Activated T-helper 1 cell treated with Interleukin-2 at 50 U/mL for 16 hours (primary cell): ENCODE data around the gene IGLL1.
A peak's percentile ranks its signal among the peaks of the same experiment; 100 is the strongest.
"Not testable (repeated sequence)": the region's sequence is repeated elsewhere in the genome, so short reads cannot be mapped to it uniquely, and the experiment has no call there.

ENCODE experiments used
- DNase-seq: peaks from one replicate; pipeline ENCODE4 v3.0.0-alpha.2; 2020; ENCODE audit warnings: low read depth

The IGLL1 gene

DNA sequence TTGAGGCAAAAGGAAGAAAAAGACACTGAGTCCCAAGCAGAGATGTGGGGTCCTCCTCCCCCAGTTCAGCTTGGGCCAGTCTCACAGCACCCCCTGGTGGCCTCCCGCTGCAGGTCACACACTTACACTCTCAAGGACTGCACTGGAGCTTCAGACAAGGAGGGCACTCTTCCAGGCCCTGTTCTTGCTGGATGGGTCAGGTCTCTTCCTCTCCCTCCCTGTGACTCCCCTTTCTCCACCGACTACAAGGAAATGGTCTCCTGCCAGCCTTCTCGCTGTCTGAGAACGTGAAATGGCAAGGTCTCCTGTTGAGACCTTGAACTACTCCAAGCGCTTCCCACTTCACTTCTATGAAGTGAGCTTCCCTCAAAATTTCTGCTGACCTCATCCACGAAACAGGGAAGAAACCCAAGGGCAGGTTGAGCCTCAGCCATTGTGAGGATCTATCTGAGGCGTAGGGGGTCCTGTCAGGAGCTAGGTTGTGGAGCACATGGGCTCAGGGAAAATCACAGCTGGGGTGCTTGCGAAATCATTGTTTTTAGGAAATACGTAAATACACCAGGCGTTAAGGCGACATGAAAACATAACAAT, 11.2 kb upstream of the IGLL1 start:
- peak; percentile 7 for DNase-seq

DNA sequence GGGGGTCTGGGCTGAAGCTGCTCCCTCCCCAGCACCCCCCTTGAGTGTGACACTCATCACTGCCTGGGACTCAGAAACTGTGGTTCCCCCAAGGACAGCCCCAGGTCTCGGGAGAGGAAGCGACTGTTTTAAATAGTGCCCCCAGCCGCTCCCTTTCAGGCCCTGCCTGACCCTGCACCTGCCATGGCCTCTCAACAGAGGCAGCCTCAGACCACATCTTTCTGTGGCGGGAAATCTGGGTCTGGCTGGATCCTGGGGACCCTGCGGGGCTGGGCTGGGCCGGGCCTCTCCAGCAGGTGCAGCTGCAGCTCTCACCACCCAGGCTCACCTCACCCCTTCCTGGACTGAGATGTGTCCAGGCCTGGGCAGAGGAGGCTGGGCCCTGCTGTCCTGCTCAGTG, 3.7 kb upstream of the IGLL1 start:
- DNase-seq, result no peak

DNA sequence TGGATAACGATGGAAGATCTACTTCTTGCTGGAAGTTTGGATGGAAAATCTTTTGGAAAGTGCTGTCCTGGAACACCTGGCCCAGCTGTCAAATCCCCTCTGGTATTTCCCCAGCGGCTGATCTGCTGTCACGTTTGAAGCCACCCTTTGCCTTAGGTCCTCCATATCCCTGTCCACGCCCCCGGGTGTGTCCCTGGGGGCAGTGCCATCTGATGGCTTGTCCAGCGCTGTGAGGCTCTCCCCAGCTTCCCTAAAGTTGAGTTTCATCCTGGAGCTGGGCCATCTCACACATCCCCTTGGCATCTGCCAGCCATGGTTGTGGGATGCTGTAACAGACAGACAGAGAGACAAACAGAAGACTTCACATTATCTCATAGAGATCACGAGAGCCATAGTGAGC, 3.1 kb upstream of the IGLL1 start:
- no peak for DNase-seq

DNA sequence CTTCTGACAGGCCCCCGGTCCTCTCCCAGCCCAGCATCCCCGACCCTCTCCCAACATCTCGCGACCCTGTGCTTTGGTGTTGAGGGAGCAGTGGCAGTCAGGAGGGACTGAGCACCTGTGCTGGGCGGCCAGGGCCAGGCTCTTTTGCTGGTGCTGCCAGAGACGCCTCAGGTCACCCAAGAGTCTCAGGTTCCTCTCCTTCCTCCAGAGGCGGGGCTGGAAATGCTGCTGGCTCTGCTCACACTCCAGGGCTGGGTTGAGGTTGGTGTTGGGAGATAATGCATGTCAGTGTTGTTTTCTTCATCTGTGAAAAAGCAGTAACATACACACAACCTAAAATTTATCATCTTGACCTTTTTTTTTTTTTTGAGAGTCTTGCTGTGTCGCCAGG, 1.2 kb upstream of the IGLL1 start:
- DNase-seq, result no peak

DNA sequence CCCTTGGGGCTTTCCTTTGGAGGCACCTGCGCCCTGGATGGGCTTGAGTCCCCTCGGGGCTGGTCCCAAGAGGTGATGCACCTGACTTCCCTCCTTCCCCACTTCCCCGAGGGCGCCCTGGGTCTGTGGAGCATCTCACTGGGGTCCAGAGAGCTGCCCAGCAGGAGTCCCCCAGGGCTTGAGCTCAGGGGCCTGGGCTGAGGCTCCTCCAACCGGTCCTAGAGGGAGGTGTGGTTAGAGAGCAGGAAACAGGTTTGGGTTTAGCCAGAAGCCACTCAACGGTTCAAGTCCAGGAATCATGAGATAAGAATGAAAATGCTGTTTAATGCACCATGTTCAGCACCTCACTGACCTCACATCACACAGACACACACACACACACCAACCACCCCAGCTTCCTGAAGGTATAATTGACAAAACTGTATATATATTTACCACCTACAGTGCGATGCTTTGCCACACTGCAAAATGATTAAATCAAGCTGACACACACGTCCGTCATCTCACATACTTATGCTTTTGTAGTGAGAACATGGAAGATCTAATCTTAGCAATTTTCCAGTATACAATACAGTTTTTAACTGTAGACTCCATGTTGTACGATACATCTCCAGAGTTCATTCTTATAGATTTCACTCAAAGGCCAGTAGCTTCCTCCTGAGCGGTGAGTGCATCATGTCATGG, 628 bp upstream of the IGLL1 start:
- DNase-seq, result no peak

DNA sequence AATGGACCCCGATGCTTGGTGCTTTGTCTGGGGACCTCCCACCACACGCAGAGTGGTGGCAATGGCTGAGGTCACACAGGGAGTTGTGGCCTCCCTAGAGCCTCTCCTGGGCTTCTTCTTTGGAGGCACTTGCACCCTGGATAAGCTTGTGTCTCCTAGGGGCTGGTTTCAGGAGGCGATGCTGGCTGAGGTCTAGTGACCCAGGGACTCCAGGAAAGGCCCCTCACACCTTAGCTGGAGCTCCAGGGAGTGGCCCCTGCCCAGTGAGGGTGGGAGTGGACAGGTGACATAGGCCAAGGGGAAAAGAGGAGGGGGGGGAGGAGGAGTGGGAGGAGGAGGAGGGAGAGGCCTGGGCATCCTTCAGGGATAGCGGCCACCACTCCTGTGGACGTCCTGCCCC, 810 bp downstream of the IGLL1 start:
- DNase-seq, result no peak

DNA sequence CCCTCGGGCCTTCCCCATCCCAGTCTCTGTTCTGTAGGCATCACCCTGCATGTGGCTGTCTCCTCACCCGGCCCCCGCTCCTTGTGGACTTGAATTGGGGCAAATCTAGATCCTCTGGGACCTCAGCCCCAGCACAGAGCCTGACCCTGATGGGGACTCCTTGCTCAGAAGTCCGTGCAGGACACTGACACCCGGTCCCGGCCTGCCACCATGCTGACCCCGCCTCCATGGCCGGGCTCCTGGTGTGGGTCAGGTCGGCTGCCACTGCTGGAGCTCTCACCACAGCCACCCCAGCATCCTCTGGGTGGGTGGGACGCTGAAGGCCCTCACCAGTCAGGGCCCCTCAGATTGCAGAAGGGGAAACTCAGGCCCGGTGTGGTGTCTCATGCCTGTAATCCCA, 1.8 kb downstream of the IGLL1 start:
- no peak for DNase-seq

DNA sequence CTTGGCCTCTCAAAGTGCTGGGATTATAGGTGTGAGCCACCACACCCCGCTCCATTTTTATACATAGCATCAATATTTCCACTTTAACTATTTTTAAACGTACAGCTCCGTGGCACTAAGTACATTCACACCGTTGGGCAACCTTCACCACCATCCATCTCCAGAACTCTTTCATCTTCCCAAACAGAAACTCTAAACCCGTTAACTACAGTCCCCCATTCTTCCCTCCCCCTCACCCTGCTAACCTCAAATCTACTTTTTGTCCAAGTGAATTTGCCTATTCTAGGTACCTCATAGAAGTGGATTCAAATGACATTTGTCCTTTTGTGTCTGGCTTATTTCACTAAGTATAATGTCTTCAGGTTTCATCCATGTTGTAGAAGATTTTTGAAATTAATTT, 3.4 kb downstream of the IGLL1 start:
- DNase-seq, result no peak

DNA sequence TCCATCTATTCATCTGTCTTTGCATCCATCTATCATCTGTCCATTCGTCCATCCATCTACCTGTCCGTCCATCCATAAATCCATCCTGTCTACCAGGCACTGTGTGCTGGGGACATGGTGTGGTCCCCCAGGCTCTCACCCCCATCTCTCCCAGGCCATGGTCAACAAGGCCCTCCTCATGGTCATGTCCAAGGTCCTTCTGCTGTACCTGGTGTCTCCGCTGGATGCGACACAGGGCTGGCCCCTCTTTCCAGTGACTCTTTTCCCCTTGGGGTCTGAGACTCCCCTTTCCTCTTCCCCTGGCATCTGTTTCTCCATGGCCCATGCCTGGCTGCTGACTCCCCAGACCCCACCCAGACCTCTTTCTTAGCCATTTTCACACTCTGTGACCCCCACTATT, 4.5 kb downstream of the IGLL1 start:
- no peak for DNase-seq

DNA sequence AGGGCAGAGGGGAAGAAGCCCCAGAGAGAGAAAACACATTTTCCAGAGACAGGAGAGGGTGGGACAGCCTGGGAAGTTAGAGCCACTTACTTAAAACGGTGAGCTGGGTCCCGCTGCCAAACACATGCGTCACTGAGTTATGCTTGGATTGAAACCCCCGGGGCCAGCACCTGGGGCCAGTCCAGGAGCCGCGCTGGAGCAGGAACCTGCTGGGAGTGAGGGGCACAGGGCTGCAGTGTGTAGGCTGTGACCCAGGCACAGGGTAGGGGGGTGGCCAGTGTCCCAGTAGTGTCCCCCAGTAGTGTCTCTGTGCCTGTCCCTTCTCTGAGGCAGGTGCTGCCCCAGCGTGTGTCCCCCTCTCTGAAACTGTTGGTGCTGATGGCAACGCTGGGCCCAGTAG, 5.2 kb downstream of the IGLL1 start:
- DNase-seq, result no peak

DNA sequence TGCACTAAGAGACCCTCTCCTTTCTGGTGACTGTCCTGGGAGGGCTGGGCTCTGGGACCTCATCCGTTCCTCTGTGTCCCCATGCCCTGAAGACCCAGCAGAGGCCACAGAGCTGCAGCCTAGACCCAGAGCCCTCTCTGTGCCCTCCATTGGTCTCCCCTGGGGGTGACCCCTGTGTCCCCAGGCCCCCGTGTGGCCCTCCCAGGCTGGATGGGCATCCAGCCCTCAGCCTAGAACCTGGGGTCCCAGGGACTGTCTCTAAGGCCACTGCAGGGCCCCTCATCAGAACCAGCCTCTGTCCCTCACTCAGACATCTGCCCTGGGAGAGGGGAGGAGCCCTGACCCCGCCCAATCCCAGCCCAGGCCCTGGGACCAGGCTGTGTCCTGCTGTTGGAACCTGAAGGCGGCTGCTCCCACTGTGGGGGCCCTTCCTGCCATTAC, 5.7 kb downstream of the IGLL1 start:
- DNase-seq, result no peak

DNA sequence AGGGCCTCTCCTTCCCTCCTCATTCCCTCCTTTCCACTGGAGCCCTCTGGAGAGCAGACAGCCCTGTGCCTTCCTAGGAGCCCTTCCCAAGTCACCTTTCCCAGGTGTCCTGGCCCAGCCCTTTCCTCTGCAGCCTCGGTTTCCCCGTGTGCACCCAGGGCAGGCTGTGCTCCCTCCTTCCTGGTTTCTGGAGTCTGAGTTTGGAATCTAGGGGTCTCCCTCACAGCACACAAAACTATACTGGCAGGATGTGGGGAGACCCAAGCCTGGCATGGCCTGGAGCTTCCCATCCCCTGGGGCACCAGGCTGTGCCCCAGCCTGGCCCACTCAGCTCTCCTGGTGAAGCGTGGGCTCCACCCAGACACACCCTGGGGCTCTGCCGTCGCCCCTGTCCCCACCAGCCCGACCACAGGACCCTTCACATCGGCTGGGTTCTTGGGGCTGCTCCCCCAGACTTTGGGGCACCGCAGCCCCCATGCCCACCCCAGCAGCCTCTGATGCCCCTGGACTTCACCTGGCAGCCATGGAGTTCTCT, 6.3 kb downstream of the IGLL1 start:
- DNase-seq, result not testable (repeated sequence)

DNA sequence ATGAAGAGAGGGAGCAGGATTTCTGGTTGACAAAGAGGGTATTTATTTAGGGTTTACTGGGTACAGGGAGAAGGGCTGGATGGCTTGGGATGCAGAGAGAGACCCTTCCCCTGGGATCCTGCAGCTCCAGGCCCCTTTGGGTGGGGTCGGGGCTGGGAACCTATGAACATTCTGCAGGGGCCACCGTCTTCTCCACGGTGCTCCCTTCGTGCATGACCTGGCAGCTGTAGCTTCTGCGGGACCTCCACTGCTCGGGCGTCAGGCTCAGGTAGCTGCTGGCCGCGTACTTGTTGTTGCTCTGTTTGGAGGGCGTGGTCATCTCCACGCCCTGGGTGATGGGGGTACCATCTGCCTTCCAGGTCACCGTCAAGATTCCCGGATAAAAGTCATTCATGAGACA, 7.0 kb downstream of the IGLL1 start:
- DNase-seq, result not testable (repeated sequence)

DNA sequence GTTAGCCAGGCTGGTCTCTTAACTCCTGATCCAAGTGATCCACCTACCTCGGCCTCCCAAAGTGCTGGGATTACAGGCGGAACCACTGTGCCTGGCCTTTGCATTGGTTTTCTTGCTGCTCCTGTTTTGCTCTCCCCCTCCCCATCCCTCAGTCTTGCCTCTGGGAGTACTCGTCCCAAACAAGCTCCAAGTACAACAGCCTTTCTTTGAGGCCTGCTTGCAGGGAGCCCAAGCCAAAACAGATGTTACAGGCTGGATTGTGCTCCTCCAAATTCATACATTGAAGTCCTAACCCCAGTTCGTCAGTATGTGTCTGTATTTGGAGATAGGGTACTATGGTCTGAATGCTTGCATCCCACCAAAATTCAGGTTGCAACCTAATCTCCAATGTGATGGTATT, 8.6 kb downstream of the IGLL1 start:
- DNase-seq, result no peak

DNA sequence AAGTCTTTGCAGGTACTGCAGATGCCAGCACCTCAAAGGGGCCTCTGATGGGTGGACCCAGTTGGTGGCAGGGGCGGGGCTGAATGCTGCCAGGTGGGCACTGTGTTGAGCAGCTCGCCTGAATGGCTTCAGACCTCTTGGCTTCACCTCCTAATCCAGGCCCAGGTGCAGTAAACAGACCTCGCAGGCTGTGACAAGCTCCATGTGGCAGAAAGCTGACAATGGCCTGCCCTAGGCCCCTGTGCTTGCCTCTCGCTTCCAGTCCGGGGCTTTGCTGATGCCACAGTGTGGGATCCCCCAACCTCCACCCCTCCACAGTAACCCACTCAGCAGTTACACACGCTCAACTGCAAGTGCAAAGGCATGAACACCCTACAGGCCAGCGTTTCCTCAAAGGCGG, 9.4 kb downstream of the IGLL1 start:
- DNase-seq, result no peak

DNA sequence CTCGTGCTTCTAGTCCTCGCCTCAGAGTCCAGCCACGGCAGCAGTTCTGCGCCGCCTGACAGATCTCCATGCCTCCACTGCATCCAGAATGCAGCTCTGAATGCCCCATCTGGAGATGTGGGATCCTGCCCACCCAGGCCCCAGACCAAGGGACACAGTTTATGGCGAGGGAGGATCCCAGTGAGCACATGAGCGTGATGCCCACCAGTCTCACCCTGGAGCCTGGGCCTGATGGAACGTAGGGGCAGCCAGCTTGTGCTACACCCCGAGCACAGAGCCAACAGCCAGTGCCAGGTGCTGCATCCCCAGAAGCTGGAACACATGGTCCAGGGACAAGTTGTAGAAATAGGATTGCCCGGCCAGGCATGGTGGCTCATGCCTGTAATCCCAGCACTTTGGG, 10.4 kb downstream of the IGLL1 start:
- no peak for DNase-seq

DNA sequence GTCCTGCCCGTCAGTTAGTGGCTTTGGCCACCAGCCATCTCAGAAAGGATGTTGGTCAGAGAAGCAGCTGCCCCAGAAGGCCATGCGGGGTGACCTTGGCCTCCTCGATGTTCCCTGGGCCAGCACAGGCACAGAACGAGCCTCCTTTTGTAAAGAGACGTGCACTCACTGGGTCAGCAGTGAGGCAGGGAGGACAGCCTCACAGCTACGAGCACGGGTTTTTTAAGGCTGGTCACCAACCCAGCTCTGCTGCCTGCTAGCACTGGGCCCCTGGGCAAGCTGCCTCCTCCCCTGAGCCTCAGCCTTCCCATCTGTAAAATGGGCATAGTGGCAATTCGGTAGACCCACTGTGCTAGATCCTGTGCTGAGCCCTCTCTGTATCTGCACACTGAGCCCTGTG, 10.8 kb downstream of the IGLL1 start:
- DNase-seq, result no peak

DNA sequence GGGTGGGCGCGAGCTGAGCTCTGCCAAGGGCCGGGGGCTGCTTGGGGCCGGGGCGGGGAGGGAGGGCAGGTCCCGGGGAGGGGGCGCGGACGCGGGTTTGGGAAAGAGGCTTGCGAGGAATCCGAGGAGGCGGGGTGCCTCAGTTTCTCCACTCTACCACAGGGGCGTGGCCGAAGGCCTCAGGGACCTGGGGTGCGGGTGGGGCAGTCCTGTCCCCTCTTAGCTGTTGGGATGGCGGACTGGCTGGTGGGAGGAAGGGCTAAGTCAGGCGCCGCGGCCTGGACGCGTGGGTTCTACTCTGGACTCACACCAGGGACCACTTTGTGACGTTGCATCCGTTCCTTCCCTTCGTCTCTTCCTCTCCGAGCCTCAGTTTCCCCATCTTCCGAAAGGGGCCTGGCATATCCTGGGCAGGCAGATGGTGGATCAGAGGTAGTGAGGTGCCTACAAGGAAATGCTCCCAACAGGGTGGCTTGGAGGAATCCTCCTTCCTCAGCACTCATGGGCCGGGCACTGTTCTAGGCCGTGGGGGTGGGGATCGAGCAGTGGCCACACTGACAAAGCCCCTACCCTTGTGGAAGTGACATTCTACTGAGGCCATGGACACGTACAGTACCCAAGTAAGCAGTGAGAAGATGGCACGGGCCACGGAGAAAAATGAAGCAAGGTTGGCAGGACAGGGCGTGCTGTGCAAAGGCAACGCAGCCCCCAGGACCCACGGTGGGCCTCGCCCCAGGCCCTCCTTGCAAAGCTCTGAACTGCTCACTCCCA, 13.2 kb downstream of the IGLL1 start:
- DNase-seq, result no peak

DNA sequence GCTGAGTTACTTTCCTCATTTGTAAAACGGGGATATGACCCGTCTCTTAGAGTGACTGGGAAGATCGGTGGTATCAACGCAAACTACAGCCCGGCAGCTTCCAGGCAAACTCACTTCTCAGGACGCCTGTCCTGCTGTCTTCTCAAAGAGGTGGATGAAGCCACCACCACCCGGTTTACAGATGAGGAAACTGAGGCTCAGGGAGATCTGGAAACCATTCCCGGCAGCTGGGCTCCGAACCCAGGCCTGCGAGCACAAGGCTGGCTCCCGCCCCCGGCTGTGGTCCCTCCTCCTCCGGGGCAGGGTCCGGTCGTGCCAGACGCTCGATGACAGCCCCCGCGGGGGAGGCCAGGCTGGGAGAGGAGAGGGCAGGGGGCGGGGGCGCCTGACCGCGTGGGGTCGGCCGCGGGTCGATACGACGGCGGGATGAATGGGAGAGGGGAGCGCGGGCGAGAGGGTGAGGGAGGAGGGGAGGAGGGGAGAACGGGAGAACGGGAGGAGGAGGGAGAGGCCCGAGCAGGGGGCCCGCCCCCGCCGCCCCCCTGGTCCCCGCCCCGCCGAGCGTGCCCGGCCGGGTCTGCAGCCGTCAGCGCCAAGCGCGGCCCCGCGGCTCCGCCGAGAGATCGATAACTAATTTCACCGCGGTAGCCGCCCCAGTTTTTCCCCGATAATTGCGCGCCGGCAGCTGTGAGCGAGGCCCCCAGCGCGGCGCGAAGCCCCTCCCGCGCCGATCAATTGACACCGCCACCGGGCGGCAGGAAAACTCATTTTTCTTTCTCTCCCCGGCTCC, 14.0 kb downstream of the IGLL1 start:
- no peak for DNase-seq

DNA sequence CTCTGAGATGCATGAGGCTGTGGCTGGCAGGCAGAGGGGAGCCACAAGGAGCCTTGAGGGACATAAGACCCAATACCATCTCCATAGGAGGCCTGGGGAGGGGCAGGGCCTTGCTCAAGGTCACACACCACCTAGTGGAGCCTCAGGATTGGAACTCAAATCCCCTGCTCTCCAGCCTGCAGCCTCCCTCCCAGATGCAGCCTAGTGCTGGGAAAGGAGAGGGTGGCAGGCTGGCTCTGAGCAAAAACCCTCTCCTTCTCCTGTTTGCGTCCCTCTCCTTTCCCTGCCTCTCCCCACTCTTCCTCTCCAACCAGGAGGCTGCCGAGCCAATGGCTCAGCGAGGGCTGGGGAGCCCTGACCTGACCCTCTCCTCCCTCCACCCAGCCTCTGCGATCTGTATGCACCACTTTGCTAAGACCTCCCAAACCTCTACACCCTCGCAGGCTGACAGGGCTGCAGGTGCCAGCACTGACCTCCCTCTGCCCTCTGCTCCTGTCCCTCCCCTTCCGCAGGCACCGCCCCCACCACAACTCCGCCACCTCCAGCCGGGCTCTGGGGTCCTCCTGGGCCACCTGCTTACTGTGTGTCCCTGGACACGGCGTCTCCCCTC, 14.7 kb downstream of the IGLL1 start:
- no peak for DNase-seq

DNA sequence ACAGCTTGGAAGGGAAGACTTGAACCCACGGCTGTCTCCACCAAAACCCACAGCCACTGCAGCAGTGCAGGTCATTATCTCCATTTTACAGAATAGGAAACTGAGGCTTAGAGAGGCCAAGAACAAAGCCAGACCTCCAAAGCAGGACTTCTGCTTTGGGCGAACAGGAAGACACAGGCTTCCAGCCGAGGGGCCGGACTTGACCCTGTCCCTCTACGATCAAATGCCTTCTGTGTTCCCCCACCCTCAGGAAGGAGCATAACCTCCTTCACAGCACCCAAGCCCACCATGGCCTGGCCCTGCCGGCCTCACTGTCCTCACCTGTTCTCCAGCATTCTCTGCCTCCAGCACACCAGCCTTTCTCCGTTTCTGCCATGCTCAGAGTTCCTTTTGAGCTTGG, 15.8 kb downstream of the IGLL1 start:
- DNase-seq, result no peak

DNA sequence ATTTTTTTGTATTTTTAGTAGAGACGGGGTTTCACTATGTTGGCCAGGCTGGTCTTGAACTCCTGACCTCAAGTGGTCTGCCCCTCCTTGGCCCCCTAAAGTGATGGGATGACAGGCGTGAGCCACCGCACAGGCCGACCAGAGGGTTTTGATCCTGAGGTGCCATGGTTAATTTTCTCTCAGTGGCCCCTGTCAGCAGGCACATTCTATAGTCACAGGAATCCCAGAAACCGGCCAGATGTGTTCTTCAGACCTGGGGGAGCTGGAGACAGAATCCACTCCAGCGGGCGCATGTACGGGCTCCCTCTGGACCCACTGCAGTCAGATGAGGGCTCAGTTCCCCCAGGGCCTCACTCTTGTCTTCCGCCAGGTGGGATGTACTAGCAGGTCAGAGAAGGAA, 17.0 kb downstream of the IGLL1 start:
- no peak for DNase-seq
